ENCODE measurements around the gene SCAP. TPM values are rescaled to one million over a fixed set of nuclear protein-coding genes. Genes with fewer than 3 reads are reported as not detected.

Gene SCAP
- polyA plus RNA-seq, 1 of the 3 experiments (the other 2 are of a cell fraction): 28.0 TPM

DNA sequence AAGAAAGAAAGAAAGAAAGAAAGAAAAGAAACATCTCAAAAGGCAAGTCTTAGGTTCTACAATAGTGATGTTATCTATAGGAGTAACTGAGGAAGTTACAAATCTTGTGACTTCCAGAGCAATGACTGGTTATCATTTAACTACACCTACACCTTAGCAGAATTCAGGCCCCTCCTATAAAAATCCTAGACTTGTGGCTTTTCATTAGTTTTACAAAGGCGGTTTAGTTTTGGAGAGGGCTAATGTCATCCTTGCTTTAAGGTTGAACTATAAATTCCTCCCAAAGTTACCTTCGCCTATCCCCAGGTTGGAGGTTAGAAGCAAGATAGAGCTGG lies 4.1 kb upstream of the SCAP start:
- peaks cover under 1% of the 10 kb centered on the region; the same call in 1 of the 2 replicates for H4K20me1 ChIP-seq (ENCODE audit: insufficient read depth)
- H3K9me2 ChIP-seq: no peaks in the 10 kb centered on the region
- peaks cover 9% of the 10 kb centered on the region; the same call in 1 of the 2 replicates for H3K79me2 ChIP-seq (ENCODE audit: insufficient read depth)
- no peaks in the 10 kb centered on the region for H3K9me3 ChIP-seq
- 97% methylated on average over 2 of the region's 2 CpGs for WGBS (ENCODE audit: low lambda C conversion rate)
- H3K27ac ChIP-seq (ENCODE audit: low read depth in 2 of 2, low read length in 1 of 2): no peak overlapping the region
- no peaks in the 10 kb centered on the region for H3K27me3 ChIP-seq (ENCODE audit: insufficient read depth)
- no peaks in the 10 kb centered on the region for H3K36me3 ChIP-seq (replicated peaks in 1 of 2; ENCODE audit: control insufficient read depth in 1 of 2, insufficient read depth in 2 of 2, low read length in 1 of 2)
- TF ChIP-seq YY1 (IDR thresholded peaks at IDR 0.05; ENCODE audit: low read depth) (no peak), RXRA (IDR thresholded peaks at IDR 0.05; ENCODE audit: borderline replicate concordance, low read depth) (no peak), JUND (IDR thresholded peaks at IDR 0.05) (no peak), SIN3A (IDR thresholded peaks at IDR 0.05; ENCODE audit: borderline replicate concordance, low read depth, low read length) (no peak), GATA2 (CRISPR knock-in tag; IDR thresholded peaks at IDR 0.05) (no peak), NRF1 (IDR thresholded peaks at IDR 0.05; ENCODE audit: low read depth, low read length) (no peak), TCF12 (IDR thresholded peaks at IDR 0.05) (no peak)
- CTCF ChIA-PET: interaction anchor here (0.7 to 0.8 kb wide), 3 partner anchors 59 to 142 kb away, joined by 3 to 4 read pairs (median 3); no protein-coding TSS in a partner anchor
- H3F3A ChIP-seq (replicated peaks; ENCODE audit: insufficient read depth): peaks cover 4% of the 10 kb centered on the region
- DNase-seq: no peak
- H3K4me2 ChIP-seq: no peak overlapping the region
- POLR2A ChIA-PET: no interaction called here
- H3K4me3 ChIP-seq (ENCODE audit: low read depth in 2 of 2, low read length in 1 of 2): no peak overlapping the region
- no peak overlapping the region for H2AFZ ChIP-seq (ENCODE audit: low read depth)
- H3K4me1 ChIP-seq (ENCODE audit: control insufficient read depth in 1 of 2, insufficient read depth in 2 of 2, low read depth in 1 of 2, low read length in 1 of 2): peaks cover 0 to 5% of the 10 kb centered on the region in 2 experiments; a peak in 1 of 4 replicates
- no peak overlapping the region for H3K9ac ChIP-seq

DNA sequence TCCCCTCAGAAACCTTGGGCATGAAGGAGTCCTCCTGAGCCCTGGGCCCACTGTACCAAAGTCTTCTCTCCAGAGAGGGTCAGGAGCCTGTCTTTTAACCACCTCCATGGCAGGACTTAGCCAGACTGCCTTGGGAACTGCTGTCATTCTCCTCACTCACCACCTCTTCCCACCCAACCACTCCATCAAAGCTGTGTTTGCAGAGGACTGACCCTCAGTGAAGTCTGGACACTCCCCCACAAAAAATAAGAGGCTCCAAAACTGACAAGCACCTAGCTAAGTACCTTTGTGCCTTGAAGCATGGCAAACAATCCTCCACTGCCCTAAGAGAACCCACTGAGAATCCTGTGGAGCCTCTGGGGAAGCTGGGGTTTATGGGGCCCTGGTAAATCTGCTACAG lies 2.3 kb upstream of the SCAP start:
- ChIA-PET POLR2A (no interaction called here), CTCF (interaction anchor here (1.0 to 4.1 kb wide), 2 partner anchors 57 to 97 kb away, joined by 3 to 64 read pairs; partner anchors contain the start of gene PTPN23)
- H2AFZ ChIP-seq (ENCODE audit: low read depth): no peak overlapping the region
- H3K4me3 ChIP-seq (ENCODE audit: low read depth in 2 of 2, low read length in 1 of 2): no peak overlapping the region
- peaks cover 13% of the 10 kb centered on the region for H4K20me1 ChIP-seq (ENCODE audit: insufficient read depth)
- no peaks in the 10 kb centered on the region for H3K9me3 ChIP-seq
- DNase-seq: no peak
- TF ChIP-seq MEF2A (IDR thresholded peaks at IDR 0.05; ENCODE audit: borderline replicate concordance, low read depth): no peak
- TF ChIP-seq, protein P1, sequence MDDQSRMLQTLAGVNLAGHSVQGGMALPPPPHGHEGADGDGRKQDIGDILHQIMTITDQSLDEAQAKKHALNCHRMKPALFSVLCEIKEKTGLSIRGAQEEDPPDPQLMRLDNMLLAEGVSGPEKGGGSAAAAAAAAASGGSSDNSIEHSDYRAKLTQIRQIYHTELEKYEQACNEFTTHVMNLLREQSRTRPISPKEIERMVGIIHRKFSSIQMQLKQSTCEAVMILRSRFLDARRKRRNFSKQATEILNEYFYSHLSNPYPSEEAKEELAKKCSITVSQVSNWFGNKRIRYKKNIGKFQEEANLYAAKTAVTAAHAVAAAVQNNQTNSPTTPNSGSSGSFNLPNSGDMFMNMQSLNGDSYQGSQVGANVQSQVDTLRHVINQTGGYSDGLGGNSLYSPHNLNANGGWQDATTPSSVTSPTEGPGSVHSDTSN (IDR thresholded peaks at IDR 0.05): no peak
- TF ChIP-seq, protein P2, sequence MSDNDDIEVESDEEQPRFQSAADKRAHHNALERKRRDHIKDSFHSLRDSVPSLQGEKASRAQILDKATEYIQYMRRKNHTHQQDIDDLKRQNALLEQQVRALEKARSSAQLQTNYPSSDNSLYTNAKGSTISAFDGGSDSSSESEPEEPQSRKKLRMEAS (IDR thresholded peaks at IDR 0.05; ENCODE audit: low read depth): no peak
- TF ChIP-seq RFX5 (IDR thresholded peaks at IDR 0.05; ENCODE audit: low read length): no peak
- TF ChIP-seq TEAD4 (IDR thresholded peaks at IDR 0.05; ENCODE audit: borderline replicate concordance, insufficient read depth): no peak
- no peak for TF ChIP-seq FOXM1 (IDR thresholded peaks at IDR 0.05; ENCODE audit: low read depth)
- TF ChIP-seq RCOR1 (IDR thresholded peaks at IDR 0.05; ENCODE audit: low read length): no peak
- TF ChIP-seq RXRA (IDR thresholded peaks at IDR 0.05; ENCODE audit: borderline replicate concordance, low read depth): no peak
- TF ChIP-seq FOXJ3 (CRISPR knock-in tag; IDR thresholded peaks at IDR 0.05): no peak
- TF ChIP-seq, protein P3, sequence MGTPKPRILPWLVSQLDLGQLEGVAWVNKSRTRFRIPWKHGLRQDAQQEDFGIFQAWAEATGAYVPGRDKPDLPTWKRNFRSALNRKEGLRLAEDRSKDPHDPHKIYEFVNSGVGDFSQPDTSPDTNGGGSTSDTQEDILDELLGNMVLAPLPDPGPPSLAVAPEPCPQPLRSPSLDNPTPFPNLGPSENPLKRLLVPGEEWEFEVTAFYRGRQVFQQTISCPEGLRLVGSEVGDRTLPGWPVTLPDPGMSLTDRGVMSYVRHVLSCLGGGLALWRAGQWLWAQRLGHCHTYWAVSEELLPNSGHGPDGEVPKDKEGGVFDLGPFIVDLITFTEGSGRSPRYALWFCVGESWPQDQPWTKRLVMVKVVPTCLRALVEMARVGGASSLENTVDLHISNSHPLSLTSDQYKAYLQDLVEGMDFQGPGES (IDR thresholded peaks at IDR 0.05; ENCODE audit: low read depth, low read length): no peak
- H3F3A ChIP-seq (replicated peaks; ENCODE audit: insufficient read depth): peaks cover 4% of the 10 kb centered on the region
- peaks cover 26% of the 10 kb centered on the region for H3K79me2 ChIP-seq (ENCODE audit: insufficient read depth)
- H3K27me3 ChIP-seq (ENCODE audit: insufficient read depth): no peaks in the 10 kb centered on the region
- H3K27ac ChIP-seq (ENCODE audit: low read depth in 2 of 2, low read length in 1 of 2): no peak overlapping the region
- no peak overlapping the region for H3K4me2 ChIP-seq
- H3K9me2 ChIP-seq: no peaks in the 10 kb centered on the region
- no peaks in the 10 kb centered on the region for H3K36me3 ChIP-seq (replicated peaks in 1 of 2; ENCODE audit: control insufficient read depth in 1 of 2, insufficient read depth in 2 of 2, low read length in 1 of 2)
- no peak overlapping the region for H3K9ac ChIP-seq
- H3K4me1 ChIP-seq (ENCODE audit: control insufficient read depth in 1 of 2, insufficient read depth in 2 of 2, low read depth in 1 of 2, low read length in 1 of 2): peaks cover 0 to 5% of the 10 kb centered on the region in 2 experiments; a peak in 1 of 4 replicates

Data from SK-N-SH (cell line).